SKM-1 treated with dmso at 0.1 percent for 144 hours (cell line): ENCODE results near the gene BUB1B.

Experiments used
- DNase-seq: peaks from one replicate; lab custom pipeline; 2025; ENCODE audit not compliant: unreplicated experiment; lab: John Stamatoyannopoulos, UW

Gene BUB1B

DNA sequence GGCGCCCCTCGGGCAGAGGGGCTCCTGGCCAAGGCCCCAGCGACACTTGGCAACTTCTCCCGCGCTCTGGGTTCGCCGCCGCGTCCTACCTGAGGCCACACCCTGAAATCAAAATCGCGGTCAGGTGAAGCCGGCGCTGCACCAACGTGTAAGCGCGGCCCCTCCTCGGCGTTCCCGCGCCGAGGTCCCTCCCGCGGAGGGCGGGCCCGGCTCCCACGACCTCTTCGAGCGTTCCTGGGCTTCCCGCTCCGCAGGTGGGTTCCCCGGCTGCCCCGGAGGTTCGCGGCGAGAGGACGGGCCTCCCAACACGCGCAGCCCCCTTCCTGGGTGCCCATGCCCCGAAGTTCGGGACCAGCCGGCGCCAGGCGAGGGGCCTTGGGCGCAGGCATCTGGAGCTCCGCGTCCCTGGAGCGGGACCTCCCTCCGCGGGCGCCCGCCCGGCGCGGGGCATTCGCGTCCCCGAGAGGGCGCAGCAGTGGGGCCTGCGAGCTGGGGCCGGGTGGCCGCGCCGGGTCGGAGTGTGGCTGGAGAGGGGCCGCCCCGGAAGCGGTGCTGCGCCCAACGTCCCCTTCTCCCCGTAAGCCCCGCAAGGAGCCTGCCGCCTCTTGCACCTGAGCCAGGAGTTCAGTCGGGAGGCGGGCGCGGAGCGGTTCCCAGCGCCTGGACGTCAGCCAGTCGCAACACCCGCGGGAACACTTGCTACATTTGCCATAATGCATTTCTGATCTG lies 91.7 kb downstream of the BUB1B start:
- DNase-seq: peak; percentile 31

DNA sequence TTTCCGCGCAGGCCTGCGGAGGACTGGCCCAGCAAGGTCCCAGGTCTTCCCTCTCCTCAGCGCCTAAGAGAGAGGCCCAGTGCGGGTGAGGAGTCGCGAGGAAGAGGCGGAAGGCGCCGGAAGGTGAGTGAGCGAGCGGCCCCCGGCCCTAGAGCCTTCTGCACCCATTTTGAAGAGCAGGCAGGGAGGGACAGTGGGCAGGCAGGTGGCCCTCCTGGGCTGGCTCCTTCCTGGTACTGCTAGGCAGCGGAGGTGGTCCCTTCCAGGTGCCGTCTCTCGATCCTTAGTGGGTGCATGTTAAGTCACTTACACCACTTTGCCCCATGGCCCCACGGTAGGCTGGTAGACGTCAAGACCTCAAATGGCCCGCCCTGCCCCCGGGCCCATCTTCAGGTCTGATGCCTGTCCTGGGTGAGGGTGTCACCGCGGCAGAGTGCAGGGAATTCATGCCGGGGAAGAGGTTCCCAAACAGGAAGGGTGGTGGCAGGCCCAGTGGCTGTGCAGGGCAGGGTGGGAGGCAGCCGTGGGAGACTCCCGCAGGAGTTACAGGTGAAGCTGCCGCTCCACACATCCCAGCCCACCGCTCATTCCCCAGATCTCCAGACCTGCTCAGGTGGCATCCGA lies 92.4 kb downstream of the BUB1B start:
- no peak for DNase-seq

DNA sequence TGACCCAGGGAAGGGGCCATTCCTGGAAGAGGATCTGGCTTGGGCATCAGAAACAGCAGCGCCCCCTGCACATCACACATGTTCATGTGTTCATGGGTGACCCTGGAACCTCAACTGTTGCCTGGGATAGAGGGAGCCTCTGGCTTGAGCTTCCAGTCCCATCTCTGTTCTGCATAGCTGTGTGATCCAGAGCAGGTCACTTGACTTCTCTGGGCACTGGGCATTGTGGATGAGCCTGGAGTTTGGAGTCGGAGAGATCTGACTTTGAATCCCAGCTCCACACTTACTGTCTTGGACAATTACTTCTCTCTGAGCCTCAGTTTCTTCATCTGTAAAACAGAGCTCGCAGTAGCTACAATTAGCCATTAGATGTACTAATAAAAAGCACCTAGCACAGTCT lies 93.6 kb downstream of the BUB1B start:
- no peak for DNase-seq

DNA sequence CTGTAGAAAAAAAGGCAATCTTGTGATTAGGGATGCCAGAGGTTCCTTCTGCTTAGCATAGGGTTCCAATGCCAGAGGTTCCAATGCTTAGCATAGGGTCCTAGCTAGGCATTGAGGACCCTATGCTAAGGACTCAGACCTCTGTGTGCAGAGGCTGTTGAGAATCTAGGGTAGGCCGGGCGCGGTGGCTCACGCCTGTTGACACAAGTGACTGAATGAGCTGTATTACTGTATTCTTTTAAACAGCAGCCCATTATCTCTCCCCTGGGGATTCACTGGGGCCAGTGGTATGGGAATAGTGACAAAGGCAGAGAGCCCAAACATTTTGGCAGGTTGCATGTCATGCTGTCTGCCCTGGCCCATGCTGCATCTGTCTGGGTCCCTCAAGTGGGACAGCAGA lies 94.2 kb downstream of the BUB1B start:
- DNase-seq: no peak

DNA sequence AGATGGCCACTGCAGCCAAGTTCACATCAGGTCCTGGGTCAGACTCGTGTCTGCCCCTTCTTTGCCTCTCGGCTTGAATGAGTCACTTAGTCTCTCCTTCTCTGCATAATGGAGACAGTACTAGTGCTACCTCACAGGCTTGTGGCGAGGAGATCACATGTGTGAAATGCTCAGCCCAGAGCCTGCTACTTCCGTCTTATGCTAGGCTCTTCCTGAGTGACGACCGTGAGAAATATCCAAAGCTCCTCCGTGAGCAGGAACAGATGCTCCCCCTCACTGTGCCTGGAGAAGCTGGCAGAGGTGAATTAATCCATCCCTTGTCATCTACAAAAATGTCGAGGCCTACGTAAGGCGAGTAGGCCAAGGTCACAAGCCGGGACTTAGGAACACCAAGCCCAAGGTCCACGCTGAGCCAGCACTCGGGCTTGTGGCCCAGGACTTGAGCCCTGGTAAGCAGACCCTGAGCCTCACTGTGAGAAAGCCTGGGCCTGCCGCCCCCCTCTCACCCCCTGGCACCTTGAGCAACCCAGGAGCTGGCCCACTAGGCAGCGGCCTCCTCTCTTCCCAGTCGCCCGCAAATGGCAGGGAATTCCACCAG lies 95.9 kb downstream of the BUB1B start:
- no peak for DNase-seq

DNA sequence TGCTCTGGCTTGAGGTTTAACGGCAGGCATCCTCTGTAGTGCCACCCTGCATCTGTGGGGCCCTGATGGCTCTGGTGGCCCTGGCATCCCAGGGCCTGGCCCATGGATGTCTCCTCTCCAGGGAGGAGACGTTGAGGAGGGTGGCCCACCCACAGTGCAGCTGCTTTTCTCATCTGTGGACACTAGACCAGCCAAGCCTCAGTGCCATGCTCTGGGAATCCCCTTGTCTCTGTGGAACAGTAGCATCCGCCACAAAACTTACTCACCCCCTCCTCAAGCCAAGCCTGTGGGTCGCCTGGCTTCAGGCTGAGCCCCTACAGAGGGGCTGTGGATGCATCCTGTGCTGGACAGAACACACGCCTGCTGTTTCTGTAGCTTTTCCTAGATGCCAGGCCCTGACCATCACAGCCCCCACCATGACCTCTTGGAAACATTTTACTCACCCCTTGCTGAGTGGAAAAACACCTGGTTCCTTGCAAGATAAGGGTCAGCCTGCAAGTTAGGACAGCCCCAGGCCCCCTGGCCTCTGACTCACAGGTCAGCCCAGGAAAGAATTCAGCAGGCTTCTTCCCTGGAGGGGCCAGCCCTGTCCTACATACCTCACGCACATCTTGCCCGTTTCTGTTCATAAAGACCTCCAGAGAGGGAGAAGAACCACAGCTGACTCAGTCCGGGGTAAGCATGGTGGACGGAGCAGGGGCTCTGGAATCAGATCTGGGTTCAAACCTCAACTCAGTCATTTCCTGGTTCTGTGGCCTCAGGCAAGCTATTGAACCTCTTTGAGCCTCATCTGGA lies 97.0 kb downstream of the BUB1B start:
- DNase-seq: no peak

DNA sequence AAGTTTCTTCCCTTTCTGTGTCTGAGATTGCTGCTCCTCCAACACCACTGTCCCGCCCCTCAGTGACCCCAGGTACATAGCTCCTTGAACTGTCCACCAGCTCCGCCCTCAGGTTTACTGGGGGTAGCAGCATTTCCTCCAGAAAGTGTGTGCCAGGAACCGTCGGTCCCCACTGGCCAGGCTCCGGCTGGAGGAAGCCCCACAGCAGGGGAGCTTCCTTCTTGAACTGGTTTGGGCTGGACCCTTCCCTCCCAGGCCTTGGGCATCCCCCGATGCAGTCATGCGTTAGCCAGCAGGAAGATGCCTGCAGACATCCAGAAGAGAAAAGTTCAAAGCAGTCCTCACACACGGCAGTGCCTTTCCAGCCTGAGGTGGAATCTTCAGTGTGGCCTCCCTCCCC lies 97.7 kb downstream of the BUB1B start:
- no peak for DNase-seq

DNA sequence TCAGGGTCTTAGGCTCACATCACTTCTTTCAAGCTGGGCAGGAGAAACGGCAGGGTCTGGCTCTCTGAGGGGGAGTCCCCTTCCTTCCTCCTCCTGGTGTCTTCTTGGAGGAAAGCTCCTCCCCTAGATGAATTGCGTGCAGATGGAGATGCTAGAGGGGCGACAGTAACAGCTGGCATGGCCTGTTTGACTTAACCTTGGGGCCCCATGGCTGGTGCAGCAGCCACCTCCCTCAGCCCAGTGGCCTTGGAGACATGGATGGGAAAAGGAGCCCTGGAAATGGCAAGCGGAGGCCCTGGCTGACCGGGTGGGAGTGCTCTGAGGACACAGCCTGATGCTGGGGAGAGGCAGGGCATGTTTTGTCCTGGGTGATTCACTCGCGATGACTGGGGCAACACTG lies 98.2 kb downstream of the BUB1B start:
- no peak for DNase-seq

DNA sequence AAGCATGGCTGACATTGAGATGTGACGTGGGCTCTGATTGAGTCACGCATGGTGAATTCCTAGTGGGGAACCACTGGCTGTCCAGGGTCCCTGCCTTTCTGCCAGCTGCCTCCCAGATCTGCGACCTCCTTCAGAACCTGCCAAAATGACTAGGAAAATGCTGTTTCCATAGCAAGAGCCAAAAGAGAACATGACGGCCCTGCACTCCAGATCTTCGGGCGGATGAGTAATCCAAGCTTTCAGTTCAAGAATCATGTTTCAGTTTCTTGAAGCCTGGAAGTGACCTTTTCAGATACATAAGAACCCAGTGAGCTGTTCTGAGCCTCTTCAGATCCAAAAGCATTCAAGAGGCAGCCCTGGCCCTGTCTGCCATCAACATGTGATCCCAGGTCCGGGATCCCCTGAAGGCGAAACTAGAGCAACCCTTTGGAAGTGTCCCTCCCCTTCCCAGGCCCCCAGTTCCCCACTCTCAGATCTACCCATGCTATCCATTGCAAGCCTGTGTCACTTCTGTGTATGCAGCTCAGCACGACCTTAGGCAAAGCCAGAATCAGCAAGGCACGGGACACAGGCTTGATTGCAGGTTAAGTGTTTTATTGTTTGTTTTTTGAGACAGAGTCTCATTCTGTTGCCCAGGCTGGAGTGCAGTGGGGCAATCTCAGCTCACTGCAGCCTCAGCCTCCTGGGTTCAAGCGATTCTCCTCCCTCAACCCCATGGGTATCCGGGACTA lies 102.3 kb downstream of the BUB1B start:
- DNase-seq: no peak

DNA sequence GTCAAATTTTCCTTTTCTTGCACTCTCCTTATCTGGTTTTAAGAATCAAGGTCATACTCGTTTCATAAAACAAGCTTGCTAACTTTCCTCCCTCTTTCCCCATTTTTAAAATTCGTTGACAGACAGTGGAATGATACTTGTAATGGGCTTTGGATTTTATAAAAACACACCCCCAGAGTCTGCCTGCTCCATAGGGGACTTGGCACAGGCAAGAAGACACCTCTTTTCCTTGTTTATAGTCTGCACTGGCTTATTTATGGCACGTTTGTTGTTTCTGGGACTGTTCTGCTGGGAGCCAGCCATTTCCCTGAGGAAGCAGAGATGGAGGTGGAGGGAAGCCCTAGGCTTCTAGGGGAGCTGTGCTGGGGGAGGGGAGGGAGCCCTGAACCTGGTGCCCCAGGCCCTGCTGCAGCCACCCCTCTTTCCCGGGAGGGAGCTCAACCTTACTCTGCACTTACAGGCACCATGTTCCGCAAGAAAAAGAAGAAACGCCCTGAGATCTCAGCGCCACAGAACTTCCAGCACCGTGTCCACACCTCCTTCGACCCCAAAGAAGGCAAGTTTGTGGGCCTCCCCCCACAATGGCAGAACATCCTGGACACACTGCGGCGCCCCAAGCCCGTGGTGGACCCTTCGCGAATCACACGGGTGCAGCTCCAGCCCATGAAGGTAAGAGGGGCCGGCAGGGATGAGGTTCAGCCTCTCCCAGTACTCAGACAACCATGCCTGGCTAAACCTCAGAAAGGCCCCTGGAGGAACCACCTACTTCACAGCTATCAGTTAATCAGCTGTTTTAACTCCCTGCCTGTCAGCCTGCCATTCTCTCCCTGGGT lies 103.7 kb downstream of the BUB1B start:
- DNase-seq: no peak

DNA sequence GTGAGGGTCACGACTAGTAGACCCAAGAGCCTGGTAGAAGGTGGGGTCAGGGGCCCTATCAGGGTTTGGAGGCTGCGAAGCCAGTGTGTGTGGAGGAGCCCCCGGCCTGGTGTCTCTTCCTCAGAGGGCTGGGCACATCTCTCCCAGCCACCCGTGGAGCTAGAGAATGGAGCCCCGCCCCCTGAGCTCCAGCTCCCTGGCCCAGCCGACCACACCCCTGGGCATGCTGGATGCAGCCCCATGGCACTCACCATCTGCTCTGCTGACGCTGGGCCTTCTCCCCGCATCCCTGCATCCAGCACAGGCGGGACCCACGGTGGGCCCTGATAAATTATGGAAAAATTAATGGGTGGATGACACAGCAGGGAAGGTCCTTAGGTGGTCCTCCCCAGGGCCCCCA lies 104.5 kb downstream of the BUB1B start:
- DNase-seq: no peak

DNA sequence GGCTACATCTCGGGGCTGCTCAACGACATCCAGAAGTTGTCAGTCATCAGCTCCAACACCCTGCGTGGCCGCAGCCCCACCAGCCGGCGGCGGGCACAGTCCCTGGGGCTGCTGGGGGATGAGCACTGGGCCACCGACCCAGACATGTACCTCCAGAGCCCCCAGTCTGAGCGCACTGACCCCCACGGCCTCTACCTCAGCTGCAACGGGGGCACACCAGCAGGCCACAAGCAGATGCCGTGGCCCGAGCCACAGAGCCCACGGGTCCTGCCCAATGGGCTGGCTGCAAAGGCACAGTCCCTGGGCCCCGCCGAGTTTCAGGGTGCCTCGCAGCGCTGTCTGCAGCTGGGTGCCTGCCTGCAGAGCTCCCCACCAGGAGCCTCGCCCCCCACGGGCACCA lies 105.0 kb downstream of the BUB1B start:
- no peak for DNase-seq

DNA sequence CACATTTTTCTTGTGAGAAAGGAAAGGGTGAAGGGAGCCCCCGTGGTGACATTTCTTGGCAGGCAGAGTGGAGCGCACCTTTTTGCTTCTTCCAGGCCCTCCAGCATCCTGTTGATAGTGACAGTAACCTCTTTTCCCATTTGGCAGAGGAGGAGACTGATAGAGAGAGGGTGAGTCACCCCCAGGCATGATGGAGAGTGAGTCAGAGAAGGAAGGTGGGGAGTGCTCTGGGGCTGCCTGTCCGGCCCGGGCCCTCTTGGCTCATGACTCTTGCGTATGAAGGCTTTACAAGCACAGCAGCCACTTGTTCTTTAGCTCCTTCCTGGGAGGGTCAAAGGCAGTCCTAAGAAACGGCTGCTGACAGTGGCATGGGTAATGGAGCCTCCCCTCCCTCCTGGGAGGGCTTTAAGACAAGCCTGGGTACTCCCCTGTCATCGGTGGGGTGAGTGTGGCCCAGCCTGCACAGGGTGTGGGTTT lies 106.0 kb downstream of the BUB1B start:
- DNase-seq: no peak

DNA sequence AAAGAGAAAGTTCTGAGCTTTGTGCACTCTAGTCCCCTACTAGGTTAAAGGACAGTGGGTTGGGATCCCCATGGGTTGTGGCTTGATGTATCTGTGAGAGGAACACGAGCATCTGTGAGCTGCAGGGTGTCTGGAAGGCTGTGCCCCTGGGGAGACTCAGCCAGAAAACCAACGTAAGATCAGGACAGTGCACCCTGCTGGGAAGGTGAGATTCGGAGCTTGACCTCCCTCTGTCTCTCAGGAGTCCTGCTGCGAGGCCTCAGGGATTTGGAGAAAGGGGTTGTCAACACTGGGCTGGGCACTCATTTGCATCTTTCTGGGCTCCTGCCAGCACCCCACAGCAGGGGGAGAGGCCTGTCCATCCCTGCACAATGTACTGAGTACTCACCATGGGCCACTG lies 106.8 kb downstream of the BUB1B start:
- DNase-seq: no peak

DNA sequence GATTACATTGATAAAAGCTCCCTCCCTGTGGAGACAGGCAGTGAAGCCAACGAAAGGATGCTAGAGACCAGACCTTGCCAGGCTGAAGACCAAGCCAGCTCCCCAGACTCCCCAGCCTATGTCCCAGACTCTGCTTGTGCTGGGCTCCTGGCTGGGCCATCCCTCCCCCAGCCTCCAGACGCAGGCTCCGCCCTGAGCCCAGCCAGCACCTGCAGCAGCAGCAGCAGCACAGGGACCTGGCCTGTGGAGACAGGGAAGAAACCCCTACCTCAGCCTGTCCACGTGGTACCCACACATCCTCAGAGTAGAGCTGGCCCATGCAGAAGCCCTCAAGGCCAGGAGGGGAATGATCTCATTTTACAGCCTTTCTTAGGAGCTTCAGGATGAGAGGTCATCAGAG lies 108.7 kb downstream of the BUB1B start:
- DNase-seq: no peak

DNA sequence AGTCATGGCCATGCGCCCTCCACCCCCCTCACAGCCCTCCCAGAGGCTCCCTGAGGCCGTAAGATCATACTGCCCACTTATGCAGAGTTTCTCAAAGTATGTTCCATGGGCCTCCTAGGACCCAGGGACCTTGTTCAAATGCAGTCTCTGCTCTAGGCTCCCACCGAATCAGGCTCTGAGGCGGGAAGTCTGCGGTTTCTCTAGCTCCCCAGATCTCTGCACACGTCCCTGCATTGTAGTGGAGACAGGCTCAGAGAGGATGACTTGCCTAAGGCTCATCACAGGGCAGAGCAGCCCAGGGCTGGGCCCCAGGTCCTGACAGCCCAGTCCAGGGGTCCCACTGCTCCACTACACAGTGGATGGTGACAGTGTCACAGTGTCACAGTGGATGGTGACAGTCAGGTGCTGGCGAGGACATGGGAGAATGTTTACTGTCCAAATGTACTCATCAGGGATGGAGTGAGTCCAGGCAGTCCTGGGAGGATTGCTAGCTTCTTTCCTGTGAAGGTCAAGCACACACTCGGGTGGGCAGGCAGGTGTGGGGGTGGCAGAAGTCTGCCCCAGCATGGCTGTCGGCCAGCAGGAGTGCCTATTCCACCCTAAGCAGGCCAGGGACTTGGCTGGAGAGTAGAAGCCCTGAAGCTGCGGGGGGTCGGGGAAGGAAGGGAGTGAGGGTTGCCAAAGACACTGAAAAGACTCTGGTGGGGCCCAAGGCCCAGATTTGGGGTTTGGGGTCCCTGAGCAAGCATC lies 109.6 kb downstream of the BUB1B start:
- DNase-seq: no peak
